NCI-H2107 (cell line): ENCODE measurements around the gene SPRY2.
"Not testable (repeated sequence)": the region's sequence is repeated elsewhere in the genome, so short reads cannot be mapped to it uniquely, and the experiment has no call there.

Experiments used
- DNase-seq: peaks from one replicate; lab custom pipeline; 2025; lab: John Stamatoyannopoulos, UW

The SPRY2 gene, protein sequence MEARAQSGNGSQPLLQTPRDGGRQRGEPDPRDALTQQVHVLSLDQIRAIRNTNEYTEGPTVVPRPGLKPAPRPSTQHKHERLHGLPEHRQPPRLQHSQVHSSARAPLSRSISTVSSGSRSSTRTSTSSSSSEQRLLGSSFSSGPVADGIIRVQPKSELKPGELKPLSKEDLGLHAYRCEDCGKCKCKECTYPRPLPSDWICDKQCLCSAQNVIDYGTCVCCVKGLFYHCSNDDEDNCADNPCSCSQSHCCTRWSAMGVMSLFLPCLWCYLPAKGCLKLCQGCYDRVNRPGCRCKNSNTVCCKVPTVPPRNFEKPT

DNA sequence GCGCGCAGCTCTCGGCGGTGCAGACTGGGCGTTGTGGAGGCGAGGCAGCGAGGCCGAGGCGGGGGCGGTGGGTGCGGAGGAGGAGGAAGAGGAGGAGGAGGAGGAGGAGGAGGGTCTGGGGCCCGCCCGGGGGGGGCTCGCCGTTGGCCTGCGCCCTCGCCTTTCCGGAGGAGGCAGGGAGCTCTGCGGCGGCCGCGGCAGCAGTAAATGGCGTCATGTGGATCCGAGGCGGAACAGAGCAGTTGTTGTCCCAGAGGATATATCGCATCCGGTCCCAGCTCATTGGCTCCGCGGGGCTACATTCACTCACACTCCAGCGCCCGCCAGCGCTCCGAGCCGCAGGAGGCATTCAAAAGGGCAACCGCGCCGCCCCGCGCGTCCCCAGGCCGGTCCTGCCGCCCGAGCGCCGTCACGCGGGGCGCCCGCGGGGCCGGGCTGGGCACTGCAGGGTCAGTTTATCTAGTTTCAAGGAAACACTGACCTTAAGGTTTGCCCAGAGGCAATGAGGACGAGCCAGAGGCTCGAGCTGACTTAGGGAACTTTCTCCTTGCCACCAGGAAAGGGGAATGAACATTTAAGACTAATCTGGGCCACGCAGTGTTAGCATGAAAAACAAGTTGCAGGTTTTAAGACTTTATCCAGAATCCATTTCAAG lies at the start of gene SPRY2:
Gene SPRY2 (minus strand): TSS at position 26 of the 655 bp plus-strand sequence. CDS start 3,421 bp downstream, outside the sequence.
- DNase-seq = peak; percentile 41

DNA sequence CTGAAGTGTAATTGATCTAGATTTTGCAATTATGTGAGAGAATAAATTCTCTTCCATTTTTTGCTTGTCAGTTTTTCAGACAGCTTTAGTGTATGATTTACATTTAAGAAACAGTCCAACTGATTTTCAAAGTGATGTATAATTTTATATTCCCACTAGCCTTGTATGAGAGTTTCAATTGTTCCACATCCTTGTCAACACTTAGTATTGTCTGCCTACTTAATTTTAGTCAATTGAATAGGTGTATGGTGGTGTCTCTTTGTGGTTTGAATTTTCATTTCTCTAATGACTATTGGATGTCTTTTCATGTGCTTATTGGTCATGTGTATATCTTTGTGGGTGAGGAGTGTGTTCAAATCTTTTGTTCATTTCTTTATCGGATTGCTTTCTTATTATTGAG lies 49.4 kb upstream of the SPRY2 start:
- DNase-seq = no peak

DNA sequence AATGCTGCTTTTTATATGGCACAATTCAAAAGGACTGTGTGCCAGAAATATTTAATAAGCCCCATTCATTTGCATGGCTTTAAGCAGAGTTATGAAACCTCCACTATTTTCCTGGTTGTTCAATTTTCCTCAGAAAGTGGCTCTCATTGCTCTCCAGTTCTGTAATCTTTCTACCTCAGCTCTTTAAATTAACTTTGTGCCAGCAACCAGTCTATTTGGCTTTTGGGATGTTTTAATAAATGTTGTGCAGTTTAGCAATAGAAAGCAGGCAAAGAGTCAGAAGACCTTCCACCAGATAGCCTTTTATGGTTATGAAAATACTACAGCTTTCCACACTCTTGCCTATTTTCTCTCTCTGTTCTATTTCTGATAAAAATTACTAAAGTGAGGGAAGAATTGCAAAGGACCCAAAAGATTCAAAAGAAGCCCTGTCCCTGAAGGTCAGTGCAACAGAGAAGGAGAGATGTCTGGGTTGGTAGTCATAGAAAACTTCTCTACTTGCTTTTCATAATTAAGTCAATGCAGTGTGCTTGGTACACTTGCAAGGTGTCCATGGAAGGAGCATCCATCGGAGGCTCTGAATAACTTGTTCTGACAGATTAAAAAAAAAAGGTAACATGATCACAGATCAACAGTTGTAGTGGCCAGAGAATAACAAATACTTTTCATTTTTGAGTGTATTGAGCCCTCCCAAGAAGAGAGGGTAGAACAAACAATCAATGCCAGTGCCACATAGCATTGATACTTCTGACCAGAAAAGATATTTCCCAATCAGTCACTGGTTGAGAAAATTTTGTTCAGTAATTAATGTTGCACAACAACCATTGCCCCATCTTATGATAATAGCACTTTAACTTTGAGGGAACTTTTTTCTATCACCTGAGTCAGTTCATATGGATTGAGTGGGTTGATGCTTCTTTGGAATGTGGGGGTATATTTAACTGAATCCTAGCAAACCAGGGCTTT lies 48.4 kb upstream of the SPRY2 start:
- no peak for DNase-seq

DNA sequence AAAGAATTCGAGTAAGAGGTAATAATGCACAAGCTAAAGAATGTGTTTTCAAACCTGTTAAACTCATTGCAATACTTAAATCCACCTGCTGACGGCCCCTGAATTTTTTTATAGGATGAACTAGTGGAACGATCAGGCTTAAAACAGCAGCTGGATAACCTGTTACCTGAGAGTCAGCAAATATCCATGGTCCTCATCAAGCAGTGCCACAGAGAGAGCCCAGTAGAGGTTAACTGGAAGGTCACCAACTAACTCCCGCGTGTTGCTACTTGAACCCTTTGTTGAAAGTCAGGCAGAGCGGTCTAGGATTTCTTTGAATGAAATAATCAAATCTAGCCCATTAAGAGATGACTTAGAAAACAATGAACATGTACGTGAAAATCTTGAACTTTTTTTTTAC lies 47.6 kb upstream of the SPRY2 start:
- DNase-seq = no peak

DNA sequence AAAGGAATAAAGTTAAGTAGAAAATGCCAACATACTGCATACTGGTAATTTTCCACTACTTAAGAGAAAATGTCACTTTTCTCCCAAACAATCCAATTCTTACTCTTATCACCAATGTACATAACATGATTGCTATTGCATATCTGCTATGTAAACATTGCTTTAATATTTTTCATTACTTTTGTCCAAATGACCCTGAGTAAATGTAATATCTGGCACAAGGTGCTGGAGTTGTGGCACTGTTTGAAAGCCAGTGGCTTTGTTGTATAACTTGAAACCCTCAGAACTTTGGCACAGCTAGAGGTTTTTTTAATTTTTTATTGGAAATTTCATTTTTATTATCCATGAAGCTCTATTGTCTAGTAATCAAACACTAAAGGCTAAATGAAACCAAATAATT lies 45.7 kb upstream of the SPRY2 start:
- DNase-seq = no peak

DNA sequence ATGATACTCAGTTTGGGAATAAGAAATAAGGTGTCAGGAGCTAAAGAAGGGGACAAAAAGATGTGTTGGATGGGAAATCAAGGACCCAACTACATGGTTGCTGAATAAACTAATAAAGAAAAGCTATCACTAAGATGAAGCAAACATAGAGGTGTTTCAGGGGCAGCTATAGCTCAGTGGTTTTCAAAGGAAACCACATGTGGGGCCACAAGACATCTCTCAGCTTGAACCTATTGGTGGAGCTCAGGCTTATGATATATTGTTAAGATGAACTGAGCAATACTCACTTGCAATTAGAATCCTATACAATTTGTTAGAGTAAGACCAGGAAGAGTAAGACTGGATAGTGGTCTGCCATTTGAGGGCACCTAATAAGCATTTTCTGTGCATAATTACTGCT lies 45.1 kb upstream of the SPRY2 start:
- DNase-seq = no peak

DNA sequence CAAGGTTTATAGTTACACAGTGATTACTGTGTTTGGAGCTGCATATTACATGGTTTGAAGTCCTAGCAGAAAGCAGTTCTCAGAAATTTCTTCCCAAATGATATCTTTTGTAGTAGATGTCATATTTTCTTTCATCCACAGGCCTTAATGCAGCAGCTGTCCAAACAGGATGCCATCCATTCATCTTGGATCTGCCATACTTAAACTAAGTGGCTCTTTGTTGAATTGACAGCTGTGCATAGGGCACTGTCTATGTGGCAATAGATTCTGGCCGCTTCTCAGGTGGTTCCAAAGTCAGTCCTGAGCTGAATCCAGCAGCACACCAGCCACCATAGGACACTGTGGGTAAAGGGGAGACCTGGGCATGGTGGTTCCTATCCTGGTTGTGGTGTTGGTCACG lies 41.6 kb upstream of the SPRY2 start:
- DNase-seq = no peak

DNA sequence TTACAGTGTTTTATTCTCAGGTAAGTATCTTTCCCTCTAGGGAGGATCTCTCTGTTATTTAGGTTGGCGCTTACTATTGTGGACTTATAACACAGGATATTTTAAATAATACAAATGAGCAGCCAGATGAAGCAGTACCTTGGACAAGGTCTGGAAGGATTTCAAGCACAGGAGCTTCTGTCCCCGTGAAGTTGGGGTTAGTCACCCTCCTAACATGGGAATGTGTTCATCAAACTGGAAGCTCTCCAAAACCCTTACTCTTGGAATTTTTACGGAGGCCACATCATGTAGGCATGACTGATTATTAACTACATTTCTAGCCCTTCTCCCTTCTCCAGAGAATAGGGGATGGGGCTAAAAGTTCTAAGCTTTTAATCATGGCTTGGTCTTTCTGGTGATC lies 38.3 kb upstream of the SPRY2 start:
- DNase-seq = no peak

DNA sequence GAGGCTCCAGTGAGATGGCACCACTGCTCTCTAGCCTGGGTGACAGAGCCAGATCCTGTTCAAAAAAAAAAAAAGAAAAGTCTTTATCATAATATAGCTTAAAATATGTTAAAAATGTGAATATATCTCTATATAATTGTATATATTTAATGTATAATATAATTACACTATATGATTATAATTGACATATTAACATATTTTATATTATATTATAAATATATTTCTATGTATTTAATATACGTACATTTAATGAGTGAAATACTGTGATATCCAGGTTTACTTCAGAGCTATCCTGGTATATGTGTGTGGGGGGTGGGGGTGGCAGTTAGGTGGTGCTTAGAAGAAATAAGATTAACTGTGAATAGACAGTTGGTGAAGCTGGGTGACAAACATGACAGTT lies 35.6 kb upstream of the SPRY2 start:
- DNase-seq = no peak

DNA sequence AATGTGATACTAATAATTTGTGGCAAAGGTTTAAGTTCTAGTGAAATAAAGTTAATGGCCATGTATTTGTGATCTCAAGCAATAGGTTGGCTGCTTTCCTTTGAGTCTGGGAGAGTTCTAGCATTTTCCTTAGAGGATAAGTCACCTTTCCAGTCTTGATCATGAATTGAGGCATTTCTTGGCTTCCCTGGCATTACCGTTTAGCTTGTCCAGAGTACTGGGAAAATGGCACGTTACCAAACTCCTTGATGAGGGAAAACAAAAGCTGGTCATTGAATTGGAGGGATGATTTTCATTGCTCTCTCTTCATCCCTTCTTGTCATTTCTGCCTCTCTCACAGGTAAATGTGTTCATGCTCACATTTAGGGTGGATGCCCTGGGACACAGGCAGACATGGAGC lies 34.0 kb upstream of the SPRY2 start:
- no peak for DNase-seq

DNA sequence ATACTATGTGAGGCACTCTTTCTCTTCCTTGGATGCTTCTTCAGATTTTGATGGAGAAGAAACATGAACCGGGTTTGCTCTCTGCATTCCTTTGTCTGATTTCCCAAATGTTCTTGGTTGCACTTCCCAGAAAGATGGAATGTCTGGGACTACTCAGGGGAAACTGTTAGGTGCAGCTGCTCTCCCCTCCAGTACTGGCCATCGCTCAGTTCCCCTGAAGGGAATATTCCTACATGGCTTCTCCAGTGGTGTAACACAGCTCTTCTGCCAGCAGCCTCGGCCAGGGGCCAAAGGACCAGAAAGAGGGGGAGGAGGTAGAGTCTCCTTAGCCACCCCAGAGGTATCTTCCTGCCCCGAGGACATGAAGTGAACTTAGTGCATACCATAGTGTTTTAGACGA lies 33.5 kb upstream of the SPRY2 start:
- DNase-seq = no peak

DNA sequence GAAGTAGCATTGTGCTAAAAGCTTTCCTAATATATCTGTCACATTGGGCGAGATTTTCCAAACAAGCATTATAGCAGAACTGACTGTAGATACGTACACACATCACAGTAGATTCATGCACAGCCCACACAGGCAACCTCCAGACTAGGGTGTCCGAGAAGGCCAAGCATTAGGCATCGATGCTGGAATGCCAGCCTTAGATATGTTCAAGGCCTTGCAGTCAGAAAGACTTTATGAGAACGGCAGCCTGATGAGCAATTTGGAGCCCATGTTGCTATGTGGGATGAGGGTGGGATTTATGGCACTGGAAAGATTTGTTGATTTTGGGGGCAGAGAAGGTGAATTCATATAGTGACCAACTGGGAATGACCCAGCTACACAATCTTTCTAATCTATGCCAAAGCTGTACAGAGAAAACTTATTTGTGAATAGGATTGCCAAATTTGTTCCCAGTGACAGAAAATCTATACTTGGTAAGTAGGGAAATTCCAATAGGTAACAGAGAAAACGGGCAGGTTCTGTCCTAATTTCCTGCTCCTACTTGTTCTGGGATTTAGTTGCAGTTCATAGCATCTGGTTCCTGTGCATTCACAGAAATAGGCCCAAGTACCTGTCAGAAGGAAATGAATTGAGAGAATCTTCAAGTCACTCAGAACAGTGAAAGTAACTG lies 31.0 kb upstream of the SPRY2 start:
- no peak for DNase-seq

DNA sequence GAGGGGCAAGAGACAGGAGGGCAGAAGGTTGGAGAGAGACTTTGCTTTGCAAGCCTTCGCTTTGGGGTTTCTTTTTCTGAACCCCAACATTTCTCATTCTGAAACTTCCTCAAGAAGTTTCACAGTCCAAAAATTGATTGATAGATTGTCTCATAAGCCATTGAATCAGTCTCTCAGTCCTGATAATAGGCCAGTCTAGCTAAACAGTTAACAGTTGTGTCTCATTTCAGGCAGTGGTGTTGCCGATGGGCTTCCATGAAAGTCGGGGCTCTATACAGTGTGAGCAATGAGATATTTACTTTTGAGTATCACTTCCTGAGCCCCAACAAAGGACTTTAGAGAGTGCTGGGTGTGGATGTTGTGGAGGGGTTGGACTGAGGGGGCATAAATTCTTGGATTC lies 26.5 kb upstream of the SPRY2 start:
- DNase-seq = no peak

DNA sequence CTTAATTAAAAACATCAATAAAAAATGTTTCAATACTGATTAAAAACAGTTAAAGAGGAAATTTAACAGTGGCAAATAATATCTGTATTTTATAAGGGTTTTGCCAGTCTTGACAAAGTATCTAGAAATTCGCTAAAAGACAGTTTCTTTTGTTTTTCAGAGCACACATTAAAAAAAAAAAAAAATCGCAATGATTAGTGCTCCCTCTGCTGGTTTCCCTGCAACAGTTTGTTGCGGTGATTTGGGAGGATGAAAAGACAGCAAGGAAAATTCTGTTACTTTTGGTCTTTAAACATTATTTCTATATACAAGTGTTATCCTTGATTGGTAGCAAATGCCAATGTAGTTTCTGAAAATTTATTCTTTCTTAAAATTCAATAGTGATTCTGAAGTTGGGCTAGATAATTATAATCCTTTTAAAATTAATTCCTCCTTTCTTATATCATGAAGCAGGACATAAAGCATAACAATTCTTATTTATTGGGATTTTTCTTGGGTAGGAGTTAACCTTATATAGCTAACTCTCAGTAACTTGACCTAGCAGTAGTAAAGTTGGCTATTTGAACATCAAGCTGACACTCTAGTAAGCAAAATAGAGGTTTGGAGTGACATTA lies 23.1 kb upstream of the SPRY2 start:
- DNase-seq = no peak

DNA sequence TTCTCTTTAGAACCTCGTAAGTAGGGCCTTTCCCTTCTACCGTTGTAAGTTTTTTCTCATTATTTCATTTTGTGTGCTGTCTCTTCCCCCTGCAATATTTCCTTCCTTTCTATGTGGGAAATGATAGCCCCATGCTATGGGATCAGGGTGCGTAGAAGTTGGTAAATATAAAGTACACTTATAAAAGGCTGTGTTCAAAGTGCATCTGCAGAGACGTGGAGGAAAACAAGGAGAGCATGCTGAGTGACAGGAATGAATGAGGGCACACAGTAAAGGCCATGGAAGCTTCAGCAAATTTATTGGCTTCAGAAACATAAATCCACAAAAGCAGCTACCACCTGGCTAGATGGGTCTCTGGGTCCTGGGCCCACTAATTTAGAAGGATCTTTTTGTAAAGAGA lies 21.6 kb upstream of the SPRY2 start:
- no peak for DNase-seq

DNA sequence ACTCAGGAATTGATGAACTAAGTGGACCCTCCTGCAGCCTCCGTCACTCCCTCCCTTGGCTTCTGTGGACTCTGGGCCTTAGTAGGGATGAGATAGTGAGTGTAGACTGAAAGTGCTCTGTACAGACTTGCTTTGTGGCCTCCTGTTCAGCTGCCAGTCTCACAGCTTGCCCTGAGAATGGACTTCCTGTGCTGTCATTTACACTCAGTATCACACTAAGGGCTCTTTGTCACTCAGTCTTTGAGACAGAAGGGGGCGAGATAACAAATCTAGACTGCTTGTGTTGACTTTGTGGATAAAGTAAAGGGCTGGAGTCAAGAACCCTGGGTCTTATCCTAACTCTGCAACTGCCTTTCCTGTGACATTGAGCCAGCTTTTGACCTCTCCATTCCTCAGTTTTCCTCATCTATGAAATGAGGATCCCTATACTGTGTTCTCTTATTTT lies 21.0 kb upstream of the SPRY2 start:
- DNase-seq = no peak

DNA sequence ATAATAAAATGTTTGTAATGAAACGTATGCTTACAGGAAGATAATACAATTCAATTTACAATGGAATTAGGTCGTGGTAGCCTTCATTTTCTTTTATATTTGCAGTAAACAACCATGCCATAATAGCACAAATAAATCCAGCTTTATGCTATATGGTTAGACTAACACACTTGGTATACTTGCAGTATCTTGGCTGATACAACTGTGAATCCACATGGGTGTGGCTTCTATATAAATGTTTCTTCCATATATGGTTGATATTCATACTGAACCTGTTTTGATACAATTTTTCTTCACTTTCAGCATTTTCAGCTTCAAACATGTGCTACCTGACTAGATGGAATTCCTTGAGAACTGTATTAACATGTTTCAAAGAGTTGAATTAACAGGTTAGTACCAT lies 20.4 kb upstream of the SPRY2 start:
- DNase-seq = no peak

DNA sequence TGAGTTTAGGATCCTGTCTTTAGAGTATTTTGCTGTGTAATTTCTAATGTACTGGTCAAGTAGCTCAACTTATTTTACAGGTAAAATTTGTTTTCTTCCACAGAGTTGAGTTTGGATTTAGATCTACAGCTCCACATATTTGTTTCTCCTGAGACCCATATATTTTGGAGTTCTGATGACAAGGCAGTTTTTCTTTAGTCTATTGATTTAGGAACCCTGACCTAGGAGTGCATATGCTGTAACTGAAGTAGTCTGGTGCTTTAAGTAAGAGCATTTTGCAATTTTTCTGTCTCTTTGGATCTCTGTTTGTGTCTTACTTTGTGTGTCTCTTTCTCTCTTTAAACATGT lies 19.5 kb upstream of the SPRY2 start:
- DNase-seq = no peak

DNA sequence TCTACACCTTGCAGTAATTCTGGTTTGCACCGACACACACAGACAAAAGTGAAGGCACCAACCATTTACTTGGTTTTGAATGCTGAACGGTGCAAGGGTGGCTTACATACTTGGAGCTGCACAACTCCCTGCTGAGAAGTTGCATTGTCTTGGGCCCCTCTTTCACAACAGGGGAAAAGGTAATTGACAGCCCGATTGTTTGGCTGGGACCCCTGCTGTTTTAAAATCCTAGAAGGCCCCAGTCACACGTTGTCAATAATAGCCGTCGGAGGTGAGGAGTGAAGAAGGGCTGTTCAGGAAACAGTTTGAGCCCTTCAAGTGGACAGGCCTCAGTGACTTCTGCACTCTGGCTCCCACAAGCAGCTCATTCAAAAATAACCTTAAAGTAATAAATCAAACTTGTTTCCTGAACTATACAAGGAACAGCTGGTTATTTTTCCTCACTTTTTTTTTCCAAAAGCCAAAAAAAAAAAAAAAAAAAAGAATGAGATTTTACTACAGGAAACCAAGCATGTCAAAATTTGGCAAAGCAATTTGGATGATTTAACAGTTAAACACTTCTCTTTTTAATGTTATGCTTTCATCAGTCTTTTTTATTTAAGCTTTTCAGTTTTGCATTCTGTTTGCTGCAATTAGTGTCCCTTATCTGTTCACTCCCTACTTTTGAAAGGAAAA lies 19.0 kb upstream of the SPRY2 start:
- peak; percentile 66 for DNase-seq

DNA sequence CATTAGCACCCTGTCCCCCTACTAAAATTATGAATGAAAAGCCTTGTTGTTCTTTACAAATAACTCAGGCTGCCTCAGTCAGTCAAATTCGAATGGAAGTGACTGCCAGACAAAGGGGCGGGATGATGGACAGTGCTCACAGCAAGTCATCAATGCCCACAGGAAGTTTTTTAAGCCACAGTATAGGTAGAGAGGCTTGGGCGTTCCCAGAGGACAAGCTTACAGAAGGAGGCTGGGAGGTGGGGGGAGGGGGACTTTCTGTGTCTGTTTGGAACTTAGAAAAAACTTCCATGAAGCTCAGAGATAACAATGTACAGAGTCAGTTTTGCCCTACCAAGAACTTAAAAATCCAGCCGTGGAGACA lies 18.5 kb upstream of the SPRY2 start:
- no peak for DNase-seq

DNA sequence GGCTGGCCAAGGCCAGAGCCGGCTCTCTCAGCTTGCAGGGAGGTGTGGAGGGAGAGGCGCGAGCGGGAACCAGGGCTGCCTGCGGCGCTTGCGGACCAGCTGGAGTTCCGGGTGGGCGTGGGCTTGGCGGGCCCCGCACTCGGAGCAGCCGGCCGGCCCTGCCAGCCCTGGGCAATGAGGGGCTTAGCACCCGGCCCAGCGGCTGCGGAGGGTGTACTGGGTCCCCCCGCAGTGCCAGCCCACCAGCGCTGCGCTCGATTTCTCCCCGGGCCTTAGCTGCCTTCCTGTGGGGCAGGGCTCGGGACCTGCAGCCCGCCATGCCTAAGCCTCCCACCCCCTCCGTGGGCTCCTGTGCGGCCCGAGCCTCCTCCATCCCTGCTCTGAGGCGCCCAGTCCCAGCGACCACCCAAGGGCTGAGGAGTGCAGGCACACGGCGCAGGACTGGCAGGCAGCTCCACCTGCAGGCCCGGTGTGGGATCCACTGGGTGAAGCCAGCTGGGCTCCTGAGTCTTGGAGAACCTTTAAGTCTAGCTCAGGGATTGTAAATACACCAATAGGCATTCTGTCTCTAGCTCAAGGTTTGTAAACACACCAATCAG lies 14.7 kb upstream of the SPRY2 start:
- not testable (repeated sequence) for DNase-seq
